ENCODE results near the gene CASS4. TPM values are rescaled to one million over a fixed set of nuclear protein-coding genes. Genes with fewer than 3 reads are reported as not detected.

Gene CASS4
- total RNA-seq, 1 donor from 2014 or later: not detected

DNA sequence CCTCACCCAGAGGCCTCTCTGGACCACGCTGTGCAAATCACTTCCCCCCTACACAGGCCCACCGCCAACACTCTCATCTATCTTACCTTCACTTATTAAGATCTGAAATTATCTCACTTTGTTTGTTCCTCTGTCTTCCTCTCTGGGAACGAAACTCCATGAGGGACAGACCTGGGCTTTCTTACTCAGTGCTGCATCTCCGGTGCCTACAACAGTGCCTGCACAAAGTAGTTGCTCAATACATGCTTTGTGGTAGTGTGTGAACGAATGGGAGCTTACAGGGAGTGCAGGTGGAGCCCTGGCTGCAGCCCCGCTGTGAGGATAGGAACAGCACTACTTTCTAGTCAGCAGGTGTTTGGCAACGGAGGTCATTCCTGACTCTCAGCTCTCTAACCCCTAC, 5.3 kb downstream of the CASS4 start:
- H3K36me3 ChIP-seq (ENCODE audit: control insufficient read depth, insufficient read depth, low read length): no peaks in the 10 kb centered on the region
- no peak for DNase-seq (ENCODE audit: low read depth)
- TF ChIP-seq, protein P1, sequence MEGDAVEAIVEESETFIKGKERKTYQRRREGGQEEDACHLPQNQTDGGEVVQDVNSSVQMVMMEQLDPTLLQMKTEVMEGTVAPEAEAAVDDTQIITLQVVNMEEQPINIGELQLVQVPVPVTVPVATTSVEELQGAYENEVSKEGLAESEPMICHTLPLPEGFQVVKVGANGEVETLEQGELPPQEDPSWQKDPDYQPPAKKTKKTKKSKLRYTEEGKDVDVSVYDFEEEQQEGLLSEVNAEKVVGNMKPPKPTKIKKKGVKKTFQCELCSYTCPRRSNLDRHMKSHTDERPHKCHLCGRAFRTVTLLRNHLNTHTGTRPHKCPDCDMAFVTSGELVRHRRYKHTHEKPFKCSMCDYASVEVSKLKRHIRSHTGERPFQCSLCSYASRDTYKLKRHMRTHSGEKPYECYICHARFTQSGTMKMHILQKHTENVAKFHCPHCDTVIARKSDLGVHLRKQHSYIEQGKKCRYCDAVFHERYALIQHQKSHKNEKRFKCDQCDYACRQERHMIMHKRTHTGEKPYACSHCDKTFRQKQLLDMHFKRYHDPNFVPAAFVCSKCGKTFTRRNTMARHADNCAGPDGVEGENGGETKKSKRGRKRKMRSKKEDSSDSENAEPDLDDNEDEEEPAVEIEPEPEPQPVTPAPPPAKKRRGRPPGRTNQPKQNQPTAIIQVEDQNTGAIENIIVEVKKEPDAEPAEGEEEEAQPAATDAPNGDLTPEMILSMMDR (IDR thresholded peaks at IDR 0.05; ENCODE audit: insufficient read depth, low read length, severe bottlenecking): no peak
- FAIRE-seq: no peak
- H3K27me3 ChIP-seq (ENCODE audit: control insufficient read depth, insufficient read depth, low read length): no peaks in the 10 kb centered on the region
- no peak overlapping the region for H3K4me3 ChIP-seq (ENCODE audit: low read depth, low read length)

DNA sequence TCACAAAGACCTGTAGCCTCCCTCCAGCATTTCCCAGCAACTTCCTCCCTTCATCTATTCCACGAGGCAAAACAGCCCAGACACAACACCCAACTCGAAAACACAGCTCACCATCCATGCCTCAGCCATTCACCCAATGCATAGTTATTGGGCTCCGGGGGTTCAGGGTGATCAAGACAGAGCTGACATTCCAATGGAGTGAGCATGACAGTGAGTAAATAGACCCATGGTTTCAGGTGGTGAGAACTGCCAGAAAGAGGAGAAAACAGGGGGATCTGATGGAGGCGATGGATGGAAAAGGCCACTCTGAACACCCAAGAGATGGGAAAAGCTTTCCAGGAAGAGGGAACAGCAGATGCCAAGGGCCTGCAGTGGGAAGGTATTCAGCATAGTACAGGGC, 5.9 kb downstream of the CASS4 start:
- no peak overlapping the region for H3K4me3 ChIP-seq (ENCODE audit: low read depth, low read length)
- TF ChIP-seq, protein P1 (IDR thresholded peaks at IDR 0.05; ENCODE audit: insufficient read depth, low read length, severe bottlenecking): no peak
- FAIRE-seq: no peak
- H3K27me3 ChIP-seq (ENCODE audit: control insufficient read depth, insufficient read depth, low read length): no peaks in the 10 kb centered on the region
- no peaks in the 10 kb centered on the region for H3K36me3 ChIP-seq (ENCODE audit: control insufficient read depth, insufficient read depth, low read length)
- peak; percentile 17 for DNase-seq (ENCODE audit: low read depth)

DNA sequence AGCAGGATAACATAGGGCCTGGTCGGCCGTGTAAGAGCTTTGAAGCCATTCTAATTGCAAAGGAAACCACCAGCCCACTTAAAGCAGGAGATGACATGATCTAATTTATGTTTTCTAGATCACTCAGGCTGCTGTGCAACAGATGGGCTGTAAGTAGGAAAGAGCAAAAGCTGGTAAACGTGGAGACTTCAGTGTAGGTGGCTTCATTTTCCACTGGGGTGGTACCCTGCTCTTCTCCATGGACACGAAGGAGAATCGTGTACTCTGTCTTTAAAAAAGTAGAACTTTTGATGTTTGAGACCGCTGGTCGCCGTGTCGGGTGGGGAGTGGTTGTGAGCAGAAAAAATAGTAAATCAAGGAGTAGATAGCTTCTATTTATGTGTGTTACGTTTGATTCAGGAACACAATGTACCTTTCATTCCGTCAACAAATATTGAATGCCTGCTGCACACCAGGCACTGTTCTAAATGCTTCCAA, 6.4 kb downstream of the CASS4 start:
- Histone ChIP-seq H3K27me3 (ENCODE audit: control insufficient read depth, insufficient read depth, low read length) (no peaks in the 10 kb centered on the region), H3K36me3 (ENCODE audit: control insufficient read depth, insufficient read depth, low read length) (no peaks in the 10 kb centered on the region), H3K4me3 (ENCODE audit: low read depth, low read length) (no peak overlapping the region)
- TF ChIP-seq, protein P1 (IDR thresholded peaks at IDR 0.05; ENCODE audit: insufficient read depth, low read length, severe bottlenecking): no peak
- no peak for DNase-seq (ENCODE audit: low read depth)
- no peak for FAIRE-seq

DNA sequence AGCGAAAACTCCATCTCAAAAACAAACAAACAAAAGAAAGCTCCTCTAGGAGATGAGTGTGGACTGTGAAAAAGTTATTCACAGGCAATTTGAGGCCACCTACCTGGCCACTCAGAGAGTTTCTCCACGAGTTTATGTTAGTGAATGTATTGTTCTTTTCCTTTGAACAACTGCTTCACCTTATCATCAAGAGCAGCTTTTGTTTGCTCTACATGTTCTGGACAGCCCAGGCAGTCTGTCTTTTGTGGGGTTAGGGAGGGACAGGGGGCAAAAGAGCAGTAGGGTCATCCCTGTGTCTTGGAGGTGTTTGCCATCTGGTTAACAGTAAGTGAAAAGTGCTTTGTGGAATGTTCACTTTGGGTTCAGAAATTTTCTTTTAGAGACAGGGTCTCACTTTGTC, 8.0 kb downstream of the CASS4 start:
- H3K4me3 ChIP-seq (ENCODE audit: low read depth, low read length): no peak overlapping the region
- FAIRE-seq: no peak
- no peaks in the 10 kb centered on the region for H3K36me3 ChIP-seq (ENCODE audit: control insufficient read depth, insufficient read depth, low read length)
- no peak for DNase-seq (ENCODE audit: low read depth)
- no peaks in the 10 kb centered on the region for H3K27me3 ChIP-seq (ENCODE audit: control insufficient read depth, insufficient read depth, low read length)
- TF ChIP-seq, protein P1 (IDR thresholded peaks at IDR 0.05; ENCODE audit: insufficient read depth, low read length, severe bottlenecking): no peak

DNA sequence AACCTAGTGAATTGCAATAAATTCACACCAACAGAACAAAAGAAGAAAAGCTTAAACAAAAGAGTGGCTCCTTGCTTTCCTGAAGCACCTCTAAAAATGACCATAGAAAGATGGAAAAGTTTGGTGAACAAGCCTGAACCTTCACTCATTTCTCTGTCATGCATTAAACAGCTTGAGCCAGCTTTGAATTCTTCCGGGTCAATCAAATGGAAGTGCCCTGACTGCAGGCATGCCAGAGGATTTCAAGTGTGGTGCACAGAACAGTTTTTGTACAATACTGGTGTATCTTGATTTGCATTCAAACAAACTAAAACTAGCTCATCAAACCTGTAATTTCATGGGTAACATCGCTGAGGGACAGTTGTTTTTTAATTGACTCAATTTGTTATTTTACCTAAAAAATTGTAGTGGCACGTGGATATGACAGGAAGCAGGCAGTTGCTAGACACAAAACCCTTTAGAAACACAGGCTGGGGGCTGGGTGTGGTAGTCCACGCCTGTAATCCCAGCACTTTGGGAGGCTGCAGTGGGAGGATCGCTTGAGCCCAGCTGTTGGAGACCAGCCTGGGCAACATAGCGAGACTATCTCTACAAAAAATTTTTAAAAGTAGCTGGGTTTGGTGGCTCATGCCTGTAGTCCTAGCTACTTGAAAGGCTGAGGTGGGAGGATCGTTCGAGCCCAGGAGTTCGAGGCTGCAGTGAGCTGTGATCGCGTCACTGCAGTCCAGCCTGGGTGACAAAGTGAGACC, 9.1 kb downstream of the CASS4 start:
- FAIRE-seq (no peak), DNase-seq (ENCODE audit: low read depth) (no peak)
- Histone ChIP-seq H3K36me3 (ENCODE audit: control insufficient read depth, insufficient read depth, low read length) (no peaks in the 10 kb centered on the region), H3K4me3 (ENCODE audit: low read depth, low read length) (no peak overlapping the region), H3K27me3 (ENCODE audit: control insufficient read depth, insufficient read depth, low read length) (no peaks in the 10 kb centered on the region)
- TF ChIP-seq, protein P1 (IDR thresholded peaks at IDR 0.05; ENCODE audit: insufficient read depth, low read length, severe bottlenecking): no peak
